IMR-90 (cell line): ENCODE measurements around the gene ABCA2. TPM values are rescaled to one million over a fixed set of nuclear protein-coding genes. Genes with fewer than 3 reads are reported as not detected.

Experiments used
- ATAC-seq: fragments of 200-7000 bp; cut with Tn5 transposase; 2 replicates; pipeline ENCODE4 v1.9.1; 2020; ENCODE audit warnings: low read depth, mild to moderate bottlenecking, moderate library complexity
- BruUV-seq: library from RNA; stranded (reverse); fragments of 400-500 nt; replicated peaks from 2 replicates; lab custom pipeline; 2021; lab: Mats Ljungman, UMichigan
- CTCF ChIA-PET: fragments of 300-600 bp; formaldehyde crosslinking; extraction: SDS; loops from one replicate; lab custom pipeline; 2021; ENCODE audit warnings: antibody characterized with exemption; lab: Yijun Ruan, JAX
- POLR2A ChIA-PET: fragments of 300-600 bp; sonication (Branson Sonifier 250); formaldehyde crosslinking; loops from one replicate; lab custom pipeline; 2022; ENCODE audit warnings: antibody characterized with exemption; ENCODE audit not compliant: unreplicated experiment; lab: Charles Lee
- DNase-seq: peaks from one replicate; pipeline ENCODE4 v3.0.0; 2013
- H2AFZ ChIP-seq: replicated peaks from 2 replicates; pipeline ENCODE3; 2013; ENCODE audit warnings: low read length, mild to moderate bottlenecking; ENCODE audit not compliant: poor library complexity
- H2AK5ac ChIP-seq: 2 replicates; pipeline ENCODE4 v1.6.1; 2013; ENCODE audit warnings: low read depth, low read length, inconsistent platforms
- H2AK9ac ChIP-seq: replicated peaks from 2 replicates; pipeline ENCODE3; 2013; ENCODE audit warnings: mild to moderate bottlenecking, low read depth, low read length, moderate library complexity; ENCODE audit not compliant: poor library complexity
- H2BK120ac ChIP-seq: 2 replicates; pipeline ENCODE4 v1.6.1; 2013; ENCODE audit warnings: low read depth, low read length, inconsistent platforms
- H2BK15ac ChIP-seq: 3 replicates; pipeline ENCODE4 v1.6.1; 2013; ENCODE audit warnings: low read depth, low read length, inconsistent platforms
- H2BK20ac ChIP-seq: 2 replicates; pipeline ENCODE4 v1.6.1; 2013; ENCODE audit warnings: low read depth, mild to moderate bottlenecking, inconsistent platforms, low read length, moderate library complexity
- H2BK5ac ChIP-seq: 2 replicates; pipeline ENCODE4 v1.6.1; 2013; ENCODE audit warnings: mild to moderate bottlenecking, low read depth, low read length, inconsistent platforms; ENCODE audit not compliant: poor library complexity, severe bottlenecking
- H3K14ac ChIP-seq: replicated peaks from 2 replicates; pipeline ENCODE4 v1.6.1; 2013; ENCODE audit warnings: low read depth, low read length, inconsistent platforms
- H3K18ac ChIP-seq: 2 replicates; pipeline ENCODE4 v1.6.1; 2013; ENCODE audit warnings: low read depth, low read length, control low read depth
- H3K23ac ChIP-seq: 2 replicates; pipeline ENCODE4 v1.6.1; 2013; ENCODE audit warnings: low read depth, low read length, inconsistent platforms
- H3K27ac ChIP-seq: 2 replicates; pipeline ENCODE4 v1.5.1; 2013; ENCODE audit warnings: mild to moderate bottlenecking, control low read depth, low read length; ENCODE audit not compliant: insufficient read depth
- H3K27me3 ChIP-seq: 2 replicates; pipeline ENCODE4 v1.6.1; 2013; ENCODE audit warnings: low read length; ENCODE audit not compliant: control insufficient read depth, insufficient read depth
- H3K36me3 ChIP-seq: 2 replicates; pipeline ENCODE4 v1.6.1; 2013; ENCODE audit warnings: low read length, mixed read lengths; ENCODE audit not compliant: control insufficient read depth, insufficient read depth
- H3K4ac ChIP-seq: 2 replicates; pipeline ENCODE4 v1.6.1; 2013; ENCODE audit warnings: low read depth, low read length, inconsistent platforms
- H3K4me1 ChIP-seq: 2 replicates; pipeline ENCODE4 v1.6.1; 2013; ENCODE audit warnings: low read length, mixed read lengths; ENCODE audit not compliant: control insufficient read depth, insufficient read depth
- H3K4me2 ChIP-seq: 2 replicates; pipeline ENCODE4 v1.6.1; 2013; ENCODE audit warnings: low read depth, mild to moderate bottlenecking, control low read depth, low read length, moderate library complexity
- H3K4me3 ChIP-seq: 2 replicates; pipeline ENCODE4 v1.5.1; 2013; ENCODE audit warnings: low read depth, mild to moderate bottlenecking, control low read depth, low read length, moderate library complexity; ENCODE audit not compliant: insufficient read depth
- H3K56ac ChIP-seq: 2 replicates; pipeline ENCODE4 v1.6.1; 2013; ENCODE audit warnings: low read length, inconsistent platforms; ENCODE audit not compliant: insufficient read depth; ENCODE audit errors: extremely low read depth
- H3K79me1 ChIP-seq, 2 experiments: 2 replicates each; pipeline ENCODE4 v1.6.1; 2013; ENCODE audit warnings: low read length in 2 of 2, inconsistent platforms in 1 of 2, low read depth in 1 of 2
- H3K9ac ChIP-seq: 2 replicates; pipeline ENCODE4 v1.6.1; 2013; ENCODE audit warnings: low read depth, low read length, control low read depth
- H3K9me1 ChIP-seq: 2 replicates; pipeline ENCODE4 v1.6.1; 2013; ENCODE audit warnings: low read length, inconsistent platforms; ENCODE audit not compliant: insufficient read depth
- H3K9me3 ChIP-seq: 2 replicates; pipeline ENCODE4 v1.6.1; 2013; ENCODE audit warnings: low read length; ENCODE audit not compliant: control insufficient read depth, insufficient read depth
- H4K20me1 ChIP-seq: 2 replicates; pipeline ENCODE4 v1.6.1; 2013; ENCODE audit warnings: low read length, inconsistent platforms; ENCODE audit not compliant: insufficient read depth
- H4K5ac ChIP-seq: 2 replicates; pipeline ENCODE4 v1.6.1; 2013; ENCODE audit warnings: mild to moderate bottlenecking, low read depth, low read length, control low read depth
- H4K8ac ChIP-seq, 2 experiments: 2 replicates each; pipeline ENCODE4 v1.6.1; 2013; ENCODE audit warnings: low read depth in 2 of 2, low read length in 2 of 2, control low read depth in 1 of 2, inconsistent platforms in 1 of 2
- H4K91ac ChIP-seq: 2 replicates; pipeline ENCODE4 v1.6.1; 2013; ENCODE audit warnings: low read depth, low read length, inconsistent platforms; ENCODE audit not compliant: insufficient read depth
- CEBPB ChIP-seq: IDR thresholded peaks from 2 replicates; pipeline ENCODE4 v1.6.1; 2012; ENCODE audit warnings: low read depth, low read length, improper control_type of control experiment
- WGBS, 2 experiments: methylation state at CpG; one replicate each; pipeline versions ENCODE4 v1.1.5 to v1.1.7; 2013; ENCODE audit warnings: missing lambda C conversion rate in 2 of 2; ENCODE audit not compliant: insufficient read length in 1 of 2; ENCODE audit errors: extremely low coverage in 2 of 2; 5-methylcytosine and 5-hydroxymethylcytosine counted together
- dilution Hi-C: fragments of 300-500 bp; cut with HindIII; formaldehyde crosslinking; loops from one replicate; pipeline ENCODE4 v1.14.3; 2018; ENCODE audit warnings: low sequenced_read_pairs; ENCODE audit not compliant: unreplicated experiment
- in situ Hi-C: fragments of 300-500 bp; cut with MboI; formaldehyde crosslinking; loops from 3 replicates; pipeline ENCODE4 v1.14.3; 2019; ENCODE audit warnings: low sequenced_read_pairs, inconsistent platforms, mixed read lengths
- intact Hi-C: fragments of 100-400 bp; cut with micrococcal nuclease; formaldehyde crosslinking; loops from 2 replicates; pipeline ENCODE4 v1.10.0; 2022
- polyA plus RNA-seq, 3 experiments: library from polyadenylated mRNA; depleted of rRNA; stranded (reverse); fragments of >200 nt; gene quantifications; 2 replicates each; pipeline ENCODE4 v1.2.3, GENCODE V29; 2012; ENCODE audit warnings: low replicate concordance in 1 of 3
- total RNA-seq: library from RNA; depleted of rRNA; stranded (reverse); fragments of >200 nt; gene quantifications from 2 replicates; pipeline ENCODE4 v1.2.3, GENCODE V29; 2012
- TF ChIP-seq, protein P1 (sequence below): conservative IDR thresholded peaks from 2 replicates; pipeline ENCODE4 v1.5.1; 2012; ENCODE audit warnings: mild to moderate bottlenecking, low read depth, low read length, improper control_type of control experiment

Gene ABCA2
- total and polyA plus RNA-seq, 2 of the 4 experiments (the other 2 are of a cell fraction): 3.8 to 46.0 TPM

GRCh38 chr9:137075275-137075775 lies 47.3 kb upstream of the ABCA2 start:
- CTCF ChIA-PET: no interaction called here
- dilution Hi-C loops: no loop called here
- H4K20me1 ChIP-seq: peaks cover 10% of the 10 kb centered on the region
- H3K56ac ChIP-seq: no peak overlapping the region
- intact Hi-C loops: no loop called here
- no peak overlapping the region for H4K5ac ChIP-seq
- H3K4me3 ChIP-seq: no peak overlapping the region
- in situ Hi-C loops: no loop called here
- no peaks in the 10 kb centered on the region for H3K9me3 ChIP-seq
- no peak overlapping the region for H2AFZ ChIP-seq
- ATAC-seq (no peak), DNase-seq (no peak)
- H2AK9ac ChIP-seq: no peak overlapping the region
- H2BK120ac ChIP-seq: no peak overlapping the region
- no CpG with 5 or more reads among the region's 12 CpGs for WGBS, 2 experiments
- POLR2A ChIA-PET: no interaction called here
- no peak overlapping the region for H3K4ac ChIP-seq
- peak; percentile 77 for TF ChIP-seq CEBPB
- TF ChIP-seq, protein P1, sequence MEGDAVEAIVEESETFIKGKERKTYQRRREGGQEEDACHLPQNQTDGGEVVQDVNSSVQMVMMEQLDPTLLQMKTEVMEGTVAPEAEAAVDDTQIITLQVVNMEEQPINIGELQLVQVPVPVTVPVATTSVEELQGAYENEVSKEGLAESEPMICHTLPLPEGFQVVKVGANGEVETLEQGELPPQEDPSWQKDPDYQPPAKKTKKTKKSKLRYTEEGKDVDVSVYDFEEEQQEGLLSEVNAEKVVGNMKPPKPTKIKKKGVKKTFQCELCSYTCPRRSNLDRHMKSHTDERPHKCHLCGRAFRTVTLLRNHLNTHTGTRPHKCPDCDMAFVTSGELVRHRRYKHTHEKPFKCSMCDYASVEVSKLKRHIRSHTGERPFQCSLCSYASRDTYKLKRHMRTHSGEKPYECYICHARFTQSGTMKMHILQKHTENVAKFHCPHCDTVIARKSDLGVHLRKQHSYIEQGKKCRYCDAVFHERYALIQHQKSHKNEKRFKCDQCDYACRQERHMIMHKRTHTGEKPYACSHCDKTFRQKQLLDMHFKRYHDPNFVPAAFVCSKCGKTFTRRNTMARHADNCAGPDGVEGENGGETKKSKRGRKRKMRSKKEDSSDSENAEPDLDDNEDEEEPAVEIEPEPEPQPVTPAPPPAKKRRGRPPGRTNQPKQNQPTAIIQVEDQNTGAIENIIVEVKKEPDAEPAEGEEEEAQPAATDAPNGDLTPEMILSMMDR: no peak
- H3K27ac ChIP-seq: no peak overlapping the region
- H3K9ac ChIP-seq: no peak overlapping the region
- H4K8ac ChIP-seq: no peak overlapping the region
- no peaks in the 10 kb centered on the region; the same call in 1 of the 2 replicates for H3K4me1 ChIP-seq
- no peak overlapping the region for H2BK15ac ChIP-seq
- H3K9me1 ChIP-seq: no peaks in the 10 kb centered on the region
- H2BK20ac ChIP-seq: no peak overlapping the region
- H4K91ac ChIP-seq: no peak overlapping the region
- peaks cover 8 to 23% of the 10 kb centered on the region in 2 experiments; a peak in 3 of 4 replicates for H3K79me1 ChIP-seq
- peaks cover 14% of the 10 kb centered on the region; the same call in 1 of the 2 replicates for H3K36me3 ChIP-seq
- no peak overlapping the region; the same call in 1 of the 2 replicates for H2AK5ac ChIP-seq
- no peak overlapping the region for H3K4me2 ChIP-seq
- BruUV-seq: no TSS peak
- no peak overlapping the region for H3K14ac ChIP-seq
- no peak overlapping the region for H2BK5ac ChIP-seq
- no peaks in the 10 kb centered on the region for H3K27me3 ChIP-seq
- H3K18ac ChIP-seq: no peak overlapping the region
- no peak overlapping the region for H3K23ac ChIP-seq
